Measurements from ENCODE around the gene ARHGAP24.
"Not testable (repeated sequence)": the region's sequence is repeated elsewhere in the genome, so short reads cannot be mapped to it uniquely, and the experiment has no call there.

The ARHGAP24 gene

GRCh38 chr4:85907001-85907400 lies 432.1 kb downstream of the ARHGAP24 start:
- no peak for DNase-seq (ENCODE audit: extremely low read depth, low read depth)
- TF ChIP-seq, protein P1, sequence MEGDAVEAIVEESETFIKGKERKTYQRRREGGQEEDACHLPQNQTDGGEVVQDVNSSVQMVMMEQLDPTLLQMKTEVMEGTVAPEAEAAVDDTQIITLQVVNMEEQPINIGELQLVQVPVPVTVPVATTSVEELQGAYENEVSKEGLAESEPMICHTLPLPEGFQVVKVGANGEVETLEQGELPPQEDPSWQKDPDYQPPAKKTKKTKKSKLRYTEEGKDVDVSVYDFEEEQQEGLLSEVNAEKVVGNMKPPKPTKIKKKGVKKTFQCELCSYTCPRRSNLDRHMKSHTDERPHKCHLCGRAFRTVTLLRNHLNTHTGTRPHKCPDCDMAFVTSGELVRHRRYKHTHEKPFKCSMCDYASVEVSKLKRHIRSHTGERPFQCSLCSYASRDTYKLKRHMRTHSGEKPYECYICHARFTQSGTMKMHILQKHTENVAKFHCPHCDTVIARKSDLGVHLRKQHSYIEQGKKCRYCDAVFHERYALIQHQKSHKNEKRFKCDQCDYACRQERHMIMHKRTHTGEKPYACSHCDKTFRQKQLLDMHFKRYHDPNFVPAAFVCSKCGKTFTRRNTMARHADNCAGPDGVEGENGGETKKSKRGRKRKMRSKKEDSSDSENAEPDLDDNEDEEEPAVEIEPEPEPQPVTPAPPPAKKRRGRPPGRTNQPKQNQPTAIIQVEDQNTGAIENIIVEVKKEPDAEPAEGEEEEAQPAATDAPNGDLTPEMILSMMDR (IDR thresholded peaks at IDR 0.05; ENCODE audit: low read depth, low read length), result no peak

GRCh38 chr4:85909851-85910250 lies 434.9 kb downstream of the ARHGAP24 start:
- DNase-seq (ENCODE audit: extremely low read depth, low read depth), result no peak
- TF ChIP-seq, protein P1 (IDR thresholded peaks at IDR 0.05; ENCODE audit: low read depth, low read length), result no peak

DNA sequence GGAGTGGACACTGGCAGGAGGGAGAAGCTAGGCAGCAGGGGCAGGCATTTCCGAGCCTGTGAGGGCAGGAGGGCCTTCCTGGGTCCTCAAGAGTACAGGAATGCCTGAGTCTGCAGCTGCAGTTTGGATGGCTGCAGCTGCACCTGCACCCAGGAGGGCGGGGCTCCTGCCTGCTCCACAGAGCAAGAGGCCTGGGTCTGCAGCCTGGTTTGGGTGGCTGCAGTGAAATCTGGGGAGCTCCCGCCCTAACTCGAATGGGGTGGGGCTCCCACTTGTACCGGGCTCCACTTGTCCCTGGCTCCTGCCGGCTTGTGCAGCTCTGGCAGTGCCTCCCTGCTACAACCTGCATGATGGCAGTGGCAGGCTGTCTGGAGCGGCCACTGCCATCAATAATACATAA lies 436.0 kb downstream of the ARHGAP24 start:
- no peak for DNase-seq (ENCODE audit: extremely low read depth, low read depth)
- TF ChIP-seq, protein P1 (IDR thresholded peaks at IDR 0.05; ENCODE audit: low read depth, low read length), result no peak

DNA sequence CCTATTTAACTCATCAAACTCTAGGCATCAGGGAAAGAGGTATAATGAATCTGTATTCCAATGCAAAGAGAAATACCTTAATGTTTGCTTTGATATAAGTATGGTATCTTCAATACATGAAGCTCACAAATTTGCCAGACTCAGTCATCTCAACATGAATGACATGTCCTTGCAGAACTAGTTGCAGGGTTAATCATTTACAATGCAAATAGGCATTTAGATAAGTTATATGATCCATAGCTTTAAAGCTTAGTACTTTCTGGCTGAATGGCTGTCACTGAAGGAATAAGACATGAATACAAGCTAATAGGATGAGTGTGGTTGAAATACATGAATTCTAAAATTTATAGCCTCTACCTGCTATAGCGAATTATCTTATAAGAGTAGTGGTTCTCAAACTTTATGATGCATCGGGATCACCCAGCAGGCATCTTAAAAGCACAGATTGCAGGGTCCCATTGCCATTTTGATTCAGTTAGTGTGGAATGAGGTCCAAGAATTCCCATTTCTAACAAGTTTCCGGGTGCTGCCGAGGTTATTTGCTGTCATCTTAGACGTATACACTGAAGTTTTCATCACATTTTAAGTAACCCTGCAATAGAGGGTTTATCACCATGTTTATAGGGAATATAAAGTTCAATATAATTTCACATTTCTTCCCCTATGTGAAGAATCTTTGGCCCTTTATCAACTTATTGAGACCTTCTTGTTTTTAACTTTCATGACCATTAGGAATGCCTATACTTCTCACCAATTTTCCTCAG lies 439.2 kb downstream of the ARHGAP24 start:
- DNase-seq (ENCODE audit: extremely low read depth, low read depth), result no peak
- TF ChIP-seq, protein P1 (IDR thresholded peaks at IDR 0.05; ENCODE audit: low read depth, low read length), result no peak

DNA sequence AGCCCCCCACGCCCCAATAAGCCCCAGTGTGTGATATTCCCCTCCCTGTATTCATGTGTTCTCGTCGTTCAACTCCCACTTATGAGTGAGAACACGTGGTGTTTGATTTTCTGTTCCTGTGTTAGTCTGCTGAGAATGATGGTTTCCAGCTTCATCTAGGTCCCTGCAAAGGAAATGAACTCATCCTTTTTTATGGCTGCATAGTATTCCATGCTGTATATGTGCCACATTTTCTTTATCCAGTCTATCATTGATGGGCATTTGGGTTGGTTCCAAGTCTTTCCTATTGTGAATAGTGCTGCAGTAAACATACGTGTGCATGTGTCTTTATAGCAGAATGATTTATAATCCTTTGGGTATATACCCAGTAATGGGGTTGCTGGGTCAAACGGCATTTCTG lies 440.6 kb downstream of the ARHGAP24 start:
- not testable (repeated sequence) for DNase-seq (ENCODE audit: extremely low read depth, low read depth)

DNA sequence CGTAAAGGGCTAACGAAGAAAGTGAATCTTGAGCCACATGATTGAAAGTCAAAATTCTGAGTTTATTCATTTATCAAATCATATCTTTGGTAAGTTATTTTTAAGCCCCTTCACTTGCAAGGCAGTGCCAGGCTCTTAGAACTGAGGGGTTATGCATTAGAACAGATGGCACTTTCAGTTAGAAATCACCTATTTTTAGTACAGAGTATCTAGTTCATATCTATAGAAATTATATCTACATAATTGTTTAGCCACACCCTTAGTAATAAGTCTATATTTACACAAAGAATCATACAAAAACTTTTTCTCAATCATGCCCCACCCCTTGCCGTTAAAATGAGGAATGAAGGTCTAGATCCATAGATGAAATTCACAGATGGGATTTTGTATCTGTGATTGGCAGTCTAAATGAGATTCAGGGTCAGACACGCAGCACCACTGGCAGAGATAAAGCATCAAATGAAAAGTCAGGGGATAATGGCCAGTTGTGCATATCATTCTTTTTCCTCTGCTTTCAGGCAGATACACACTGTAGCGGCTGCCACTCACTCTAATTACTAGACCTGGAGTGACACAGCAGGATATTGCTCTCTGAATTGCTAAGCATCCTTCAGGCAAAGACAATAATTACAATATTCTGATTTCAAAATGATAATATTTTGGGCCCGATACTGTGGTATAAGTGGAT lies 444.4 kb downstream of the ARHGAP24 start:
- TF ChIP-seq, protein P1 (IDR thresholded peaks at IDR 0.05; ENCODE audit: low read depth, low read length), result no peak
- DNase-seq (ENCODE audit: extremely low read depth, low read depth), result no peak

GRCh38 chr4:85925071-85925470 lies 450.1 kb downstream of the ARHGAP24 start:
- no peak for DNase-seq (ENCODE audit: extremely low read depth, low read depth)
- TF ChIP-seq, protein P1 (IDR thresholded peaks at IDR 0.05; ENCODE audit: low read depth, low read length), result no peak
